Uterus (tissue), 2 donors: ENCODE data around the gene ZNF786.

ENCODE experiments used
- POLR2A ChIP-seq, 2 donors: fragments of 450-650 bp; IDR thresholded peaks; one replicate each; pipeline ENCODE4 v1.6.1; 2016; ENCODE audit warnings: antibody characterized with exemption in 2 of 2, mild to moderate bottlenecking in 1 of 2, moderate library complexity in 1 of 2
- TF ChIP-seq, protein P1 (sequence below), 4 experiments: fragments of 200-600 bp in 2 of 4; fragments of 450-650 bp in 2 of 4; sonication (generic) in 2 of 4; IDR thresholded peaks; one replicate each; pipeline ENCODE4 v1.5.1; 2016 to 2019; ENCODE audit warnings: antibody characterized with exemption in 4 of 4, mild to moderate bottlenecking in 2 of 4, moderate library complexity in 1 of 4

GRCh38 chr7:149125863-149126661 is 35.5 kb upstream of the ZNF786 start, which contains the start of gene ZNF425:
- TF ChIP-seq, protein P1, sequence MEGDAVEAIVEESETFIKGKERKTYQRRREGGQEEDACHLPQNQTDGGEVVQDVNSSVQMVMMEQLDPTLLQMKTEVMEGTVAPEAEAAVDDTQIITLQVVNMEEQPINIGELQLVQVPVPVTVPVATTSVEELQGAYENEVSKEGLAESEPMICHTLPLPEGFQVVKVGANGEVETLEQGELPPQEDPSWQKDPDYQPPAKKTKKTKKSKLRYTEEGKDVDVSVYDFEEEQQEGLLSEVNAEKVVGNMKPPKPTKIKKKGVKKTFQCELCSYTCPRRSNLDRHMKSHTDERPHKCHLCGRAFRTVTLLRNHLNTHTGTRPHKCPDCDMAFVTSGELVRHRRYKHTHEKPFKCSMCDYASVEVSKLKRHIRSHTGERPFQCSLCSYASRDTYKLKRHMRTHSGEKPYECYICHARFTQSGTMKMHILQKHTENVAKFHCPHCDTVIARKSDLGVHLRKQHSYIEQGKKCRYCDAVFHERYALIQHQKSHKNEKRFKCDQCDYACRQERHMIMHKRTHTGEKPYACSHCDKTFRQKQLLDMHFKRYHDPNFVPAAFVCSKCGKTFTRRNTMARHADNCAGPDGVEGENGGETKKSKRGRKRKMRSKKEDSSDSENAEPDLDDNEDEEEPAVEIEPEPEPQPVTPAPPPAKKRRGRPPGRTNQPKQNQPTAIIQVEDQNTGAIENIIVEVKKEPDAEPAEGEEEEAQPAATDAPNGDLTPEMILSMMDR (IDR thresholded peaks at IDR 0.05) = peak; percentile 95 to 99 (median 98)
- peak; percentile 73 to 93 for TF ChIP-seq POLR2A (IDR thresholded peaks at IDR 0.05)
